HepG2 (cell line): ENCODE data around the gene ADPRS. TPM values are rescaled to one million over a fixed set of nuclear protein-coding genes. Genes with fewer than 3 reads are reported as not detected.

Experiments used
- ATAC-seq: fragments of 200-7000 bp; cut with Tn5 transposase; 3 replicates; pipeline ENCODE4 v1.9.1; 2020; ENCODE audit warnings: mild to moderate bottlenecking, moderate library complexity
- BruUV-seq: library from RNA; stranded (reverse); fragments of 400-500 nt; replicated peaks from 2 replicates; lab custom pipeline; 2021; lab: Mats Ljungman, UMichigan
- CTCF ChIA-PET: fragments of 300-600 bp; formaldehyde crosslinking; extraction: SDS; loops from one replicate; lab custom pipeline; 2021; ENCODE audit warnings: low total read pairs, inconsistent platforms, low intra/inter-chr PET ratio; lab: Yijun Ruan, JAX
- POLR2A ChIA-PET: fragments of 350-600 bp; sonication (Branson Sonifier 250); formaldehyde crosslinking; loops from one replicate; lab custom pipeline; 2020; ENCODE audit warnings: antibody characterized with exemption, inconsistent platforms; lab: Yijun Ruan, JAX
- DNase-seq: peaks from one replicate; pipeline ENCODE4 v3.0.0-alpha.2; 2015; ENCODE audit warnings: low spot score
- FAIRE-seq: peaks from 3 replicates; lab custom pipeline; 2011; peaks lifted over from hg19 to GRCh38; lab: Jason Lieb, UNC
- H2AFZ ChIP-seq: one replicate; pipeline ENCODE4 v1.6.1; 2011; ENCODE audit warnings: low read length, inconsistent platforms
- H3K27ac ChIP-seq: fragments of 300-600 bp; 3 replicates; pipeline ENCODE4 v1.8.0; 2011; ENCODE audit warnings: mixed run types, mild to moderate bottlenecking, mixed read lengths, low read length, inconsistent platforms; ENCODE audit not compliant: insufficient read depth; ENCODE audit errors: extremely low read length
- H3K27me3 ChIP-seq, 2 experiments: fragments of 200-600 bp in 1 of 2; 2 replicates in 1 of 2; 3 replicates in 1 of 2; pipeline versions ENCODE4 v1.6.0 to v1.8.0; 2011; ENCODE audit warnings: low read length in 2 of 2, mild to moderate bottlenecking in 2 of 2, moderate library complexity in 2 of 2, inconsistent platforms in 1 of 2; ENCODE audit not compliant: insufficient read depth in 2 of 2, control insufficient read depth in 1 of 2
- H3K36me3 ChIP-seq, 2 experiments: fragments of 200-600 bp in 1 of 2; replicated peaks in 1 of 2; 2 replicates in 1 of 2; 3 replicates in 1 of 2; pipeline versions ENCODE4 v1.5.1 to v1.8.0; 2011; ENCODE audit warnings: low read length in 2 of 2, inconsistent platforms in 1 of 2; ENCODE audit not compliant: insufficient read depth in 2 of 2, control insufficient read depth in 1 of 2
- H3K4me1 ChIP-seq: 2 replicates; pipeline ENCODE4 v1.5.1; 2012; ENCODE audit warnings: low read length, inconsistent platforms; ENCODE audit not compliant: insufficient read depth
- H3K4me2 ChIP-seq: 2 replicates; pipeline ENCODE4 v1.6.0; 2011; ENCODE audit warnings: low read depth, low read length, inconsistent platforms
- H3K4me3 ChIP-seq, 3 experiments: fragments of 200-600 bp in 1 of 3; sonication (generic), shearing (Covaris generic) in 1 of 3; replicated peaks in 1 of 3; 2 replicates each; pipeline ENCODE4 v1.5.1; 2011 to 2016; ENCODE audit warnings: low read length in 3 of 3, inconsistent platforms in 2 of 3, low read depth in 2 of 3, mild to moderate bottlenecking in 2 of 3, control low read depth in 1 of 3, mixed read lengths in 1 of 3; ENCODE audit not compliant: insufficient read depth in 1 of 3
- H3K79me2 ChIP-seq: one replicate; pipeline ENCODE4 v1.6.1; 2011; ENCODE audit warnings: low read length, inconsistent platforms; ENCODE audit not compliant: insufficient read depth
- H3K9ac ChIP-seq: 2 replicates; pipeline ENCODE4 v1.6.0; 2011; ENCODE audit warnings: mild to moderate bottlenecking, low read depth, low read length, inconsistent platforms; ENCODE audit not compliant: insufficient read depth
- H3K9me3 ChIP-seq: 2 replicates; pipeline ENCODE4 v1.5.1; 2012; ENCODE audit warnings: mild to moderate bottlenecking, low read length
- H4K20me1 ChIP-seq: 2 replicates; pipeline ENCODE4 v1.6.0; 2011; ENCODE audit warnings: inconsistent platforms, mild to moderate bottlenecking, low read length, moderate library complexity; ENCODE audit not compliant: insufficient read depth
- ATAD3A ChIP-seq: sonication (generic); formaldehyde crosslinking; IDR thresholded peaks from 2 replicates; pipeline ENCODE4 v1.4.0; 2020; ENCODE audit warnings: missing genetic modification reagents
- HMGXB4 ChIP-seq, 2 experiments: sonication (generic) in 1 of 2; formaldehyde crosslinking in 1 of 2; IDR thresholded peaks; 2 replicates each; pipeline versions ENCODE4 v1.4.0 to v1.6.1; 2018 to 2020; ENCODE audit warnings: missing genetic modification reagents in 2 of 2, borderline replicate concordance in 1 of 2, low read depth in 1 of 2, mild to moderate bottlenecking in 1 of 2, missing biosample characterization in 1 of 2
- HNRNPH1 ChIP-seq: fragments of 200-400 bp; formaldehyde crosslinking; optimal IDR thresholded peaks from 2 replicates; pipeline ENCODE3; 2017; ENCODE audit warnings: mild to moderate bottlenecking, low read depth, low read length
- NFKB2 ChIP-seq: sonication (generic); formaldehyde crosslinking; IDR thresholded peaks from 2 replicates; pipeline ENCODE4 v1.4.0; 2020; ENCODE audit warnings: missing genetic modification reagents, borderline replicate concordance
- SAP130 ChIP-seq: IDR thresholded peaks from 2 replicates; pipeline ENCODE4 v1.6.1; 2016; ENCODE audit warnings: low read depth
- STAG1 ChIP-seq: sonication (generic); formaldehyde crosslinking; IDR thresholded peaks from 2 replicates; pipeline ENCODE4 v1.4.0; 2020; ENCODE audit warnings: missing genetic modification reagents
- UBTF ChIP-seq: sonication (generic); formaldehyde crosslinking; IDR thresholded peaks from 2 replicates; pipeline ENCODE4 v1.4.0; 2020; ENCODE audit warnings: mild to moderate bottlenecking, missing genetic modification reagents
- ZMYM3 ChIP-seq: sonication (generic); formaldehyde crosslinking; IDR thresholded peaks from 2 replicates; pipeline ENCODE4 v1.5.1; 2020; ENCODE audit warnings: mild to moderate bottlenecking, missing genetic modification reagents
- ZNF543 ChIP-seq: sonication (generic); formaldehyde crosslinking; IDR thresholded peaks from 2 replicates; pipeline ENCODE4 v1.4.0; 2020; ENCODE audit warnings: mild to moderate bottlenecking, missing genetic modification reagents
- ZNF550 ChIP-seq: sonication (generic); formaldehyde crosslinking; IDR thresholded peaks from 2 replicates; pipeline ENCODE4 v1.4.0; 2020; ENCODE audit warnings: mild to moderate bottlenecking, missing genetic modification reagents, borderline replicate concordance
- ZNF770 ChIP-seq: sonication (generic); formaldehyde crosslinking; IDR thresholded peaks from 2 replicates; pipeline ENCODE4 v1.5.0; 2020; ENCODE audit warnings: mild to moderate bottlenecking, missing genetic modification reagents
- WGBS: methylation state at CpG from one replicate; pipeline ENCODE4 v1.1.6; 2017; ENCODE audit warnings: low lambda C conversion rate; 5-methylcytosine and 5-hydroxymethylcytosine counted together
- in situ Hi-C: cut with HindIII; loops from 2 replicates; pipeline ENCODE4 v1.10.0; 2017; ENCODE audit warnings: low pct_unique_long_range_greater_than_20kb; ENCODE audit not compliant: extremely low pct_ligation_motif_present
- intact Hi-C: fragments of 100-400 bp; cut with micrococcal nuclease; formaldehyde crosslinking; loops from one replicate; pipeline ENCODE4 v1.10.0; 2022; ENCODE audit not compliant: unreplicated experiment
- polyA plus RNA-seq, 8 experiments: library from polyadenylated mRNA; depleted of rRNA in 3 of 8; stranded (reverse) in 7 of 8; unstranded in 1 of 8; fragments of >200 nt; fragmentation: Illumina TruSeq in 4 of 8; extraction: Trizol in 4 of 8; gene quantifications; 2 replicates each; pipeline versions ENCODE4 v1.2.1 to v1.2.3, GENCODE V29; 2011 to 2016; ENCODE audit warnings: low read depth in 4 of 8, missing spikeins in 1 of 8, mixed read lengths in 1 of 8; ENCODE audit not compliant: insufficient read depth in 1 of 8
- total RNA-seq, 5 experiments: library from RNA; depleted of rRNA; stranded (reverse); fragments of >200 nt; fragmentation: Illumina TruSeq; extraction: Trizol; gene quantifications; 2 replicates each; pipeline ENCODE4 v1.2.3, GENCODE V29; 2016; ENCODE audit warnings: low read depth in 1 of 5

ADPRS gene
- total and polyA plus RNA-seq, 2 of the 13 experiments (the other 11 are each of a cell fraction or from before 2014, with no cell fraction given) = 30.6 to 36.4 TPM

GRCh38 chr1:36114371-36114770, 25.7 kb downstream of the ADPRS start:
- Histone ChIP-seq H2AFZ (no peak overlapping the region), H3K4me2 (peak overlapping the region; percentile 91), H3K9ac (no peak overlapping the region; the same call in 1 of the 2 replicates), H3K79me2 (no peaks in the 10 kb centered on the region), H3K9me3 (no peaks in the 10 kb centered on the region), H4K20me1 (no peaks in the 10 kb centered on the region), H3K27ac (no peak overlapping the region), H3K36me3 (no peaks in the 10 kb centered on the region), H3K4me1 (peaks cover 32% of the 10 kb centered on the region), H3K27me3 (peaks cover 4 to 23% of the 10 kb centered on the region in 2 experiments; a peak in 2 of 5 replicates), H3K4me3 (peak overlapping the region in 1 of 3 experiments; percentile 69; a peak in 1 of 6 replicates)
- ATAC-seq = no peak; the same call in 2 of the 3 replicates
- TF ChIP-seq HNRNPH1 (no peak), STAG1 (CRISPR knock-in tag) (no peak), ZMYM3 (CRISPR knock-in tag) (peak; percentile 60)
- no peak for DNase-seq
- 59% methylated on average over 5 of the region's 5 CpGs for WGBS
- in situ Hi-C loops = no loop called here
- FAIRE-seq = no peak
- ChIA-PET CTCF (no interaction called here), POLR2A (interaction anchor here (0.6 to 1.9 kb wide), 4 partner anchors 8 to 446 kb away, joined by 3 to 7 read pairs (median 4); no protein-coding TSS in a partner anchor)
- BruUV-seq = no TSS peak
- intact Hi-C loops = no loop called here

GRCh38 chr1:36115200-36115669, 26.5 kb downstream of the ADPRS start:
- WGBS = 5% methylated on average over 4 of the region's 18 CpGs
- H3K79me2 ChIP-seq = no peaks in the 10 kb centered on the region
- H4K20me1 ChIP-seq = no peaks in the 10 kb centered on the region
- CTCF ChIA-PET = no interaction called here
- DNase-seq (no peak), FAIRE-seq (no peak), ATAC-seq (peak; percentile 63)
- peak overlapping the region; percentile 91 for H3K4me2 ChIP-seq
- POLR2A ChIA-PET = interaction anchor here (1.2 to 1.9 kb wide), 4 partner anchors 9 to 191 kb away, joined by 3 to 7 read pairs (median 5); no protein-coding TSS in a partner anchor
- H3K9ac ChIP-seq = peak overlapping the region; percentile 41; the same call in 1 of the 2 replicates
- no peak overlapping the region for H3K27ac ChIP-seq
- intact Hi-C loops (no loop called here), in situ Hi-C loops (no loop called here)
- no peaks in the 10 kb centered on the region for H3K36me3 ChIP-seq
- no TSS peak for BruUV-seq
- H3K27me3 ChIP-seq = peaks cover 4 to 23% of the 10 kb centered on the region in 2 experiments; a peak in 2 of 5 replicates
- H3K4me1 ChIP-seq = peaks cover 41% of the 10 kb centered on the region
- H3K4me3 ChIP-seq = peak overlapping the region; percentile 53 to 69 (median 65)
- peak overlapping the region; percentile 19 for H2AFZ ChIP-seq
- H3K9me3 ChIP-seq = no peaks in the 10 kb centered on the region
- TF ChIP-seq ZNF543 (CRISPR knock-in tag) = peak; percentile 85; the same call in 1 of the 2 replicates
- TF ChIP-seq NFKB2 (CRISPR knock-in tag) = no peak
- peak in 1 of 2 experiments; percentile 44; a peak in 1 of 4 replicates for TF ChIP-seq HMGXB4 (CRISPR knock-in tag; IDR thresholded peaks at IDR 0.05; ENCODE audit: borderline replicate concordance in 1 of 2, low read depth in 1 of 2)
- no peak for TF ChIP-seq ATAD3A (CRISPR knock-in tag)
- peak; percentile 83 for TF ChIP-seq UBTF (CRISPR knock-in tag)
- TF ChIP-seq SAP130 (CRISPR knock-in tag) = peak; percentile 38; the same call in 1 of the 2 replicates
- TF ChIP-seq ZNF550 (CRISPR knock-in tag) = no peak
- peak; percentile 79 for TF ChIP-seq ZNF770 (CRISPR knock-in tag)
